Left forelimb (tissue), 1 donor: ENCODE data around the gene PHLDB2.
A peak's percentile ranks its signal among the peaks of the same experiment; 100 is the strongest.

Experiments used
- DNase-seq: peaks from one replicate; pipeline ENCODE4 v3.0.0-alpha.2; 2018; ENCODE audit warnings: low spot score

Gene PHLDB2

DNA sequence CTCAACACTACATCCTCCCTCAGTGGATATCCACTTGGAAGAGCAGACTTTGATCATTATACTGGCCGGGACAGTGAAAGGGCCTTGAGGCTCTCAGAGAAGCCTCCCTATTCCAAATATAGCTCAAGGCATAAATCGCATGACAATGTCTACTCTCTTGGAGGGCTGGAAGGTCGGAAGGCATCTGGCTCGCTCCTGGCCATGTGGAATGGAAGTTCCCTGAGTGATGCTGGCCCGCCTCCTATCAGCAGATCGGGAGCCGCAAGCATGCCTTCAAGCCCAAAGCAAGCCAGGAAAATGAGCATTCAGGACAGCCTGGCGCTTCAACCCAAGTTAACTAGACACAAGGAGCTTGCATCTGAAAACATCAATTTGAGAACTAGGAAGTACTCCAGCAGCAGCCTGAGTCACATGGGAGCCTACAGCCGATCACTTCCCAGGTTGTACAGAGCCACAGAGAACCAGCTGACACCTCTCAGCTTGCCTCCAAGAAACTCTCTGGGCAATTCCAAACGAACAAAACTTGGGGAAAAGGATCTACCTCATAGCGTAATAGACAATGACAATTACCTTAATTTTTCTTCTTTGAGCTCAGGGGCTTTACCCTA, 25.4 kb downstream of the PHLDB2 start:
- no peak for DNase-seq

DNA sequence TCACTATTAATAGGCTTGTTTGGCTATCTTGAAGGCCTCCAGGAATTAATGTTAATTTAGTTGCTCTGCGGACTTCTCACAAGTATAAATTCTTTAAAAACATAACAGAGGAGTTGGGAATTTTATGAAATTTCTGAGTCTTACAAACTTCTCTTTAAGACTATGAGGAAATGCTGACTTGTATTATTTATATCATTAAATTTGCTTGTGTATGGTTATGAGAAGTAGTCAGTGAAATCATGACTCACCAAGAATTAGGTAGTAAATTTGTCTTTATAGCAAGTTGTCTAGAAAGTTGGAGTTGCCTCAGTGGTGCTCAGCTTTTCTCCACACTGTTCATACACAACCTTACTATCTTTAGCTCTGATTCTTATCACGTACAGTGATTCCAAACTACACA, 26.5 kb downstream of the PHLDB2 start:
- no peak for DNase-seq

DNA sequence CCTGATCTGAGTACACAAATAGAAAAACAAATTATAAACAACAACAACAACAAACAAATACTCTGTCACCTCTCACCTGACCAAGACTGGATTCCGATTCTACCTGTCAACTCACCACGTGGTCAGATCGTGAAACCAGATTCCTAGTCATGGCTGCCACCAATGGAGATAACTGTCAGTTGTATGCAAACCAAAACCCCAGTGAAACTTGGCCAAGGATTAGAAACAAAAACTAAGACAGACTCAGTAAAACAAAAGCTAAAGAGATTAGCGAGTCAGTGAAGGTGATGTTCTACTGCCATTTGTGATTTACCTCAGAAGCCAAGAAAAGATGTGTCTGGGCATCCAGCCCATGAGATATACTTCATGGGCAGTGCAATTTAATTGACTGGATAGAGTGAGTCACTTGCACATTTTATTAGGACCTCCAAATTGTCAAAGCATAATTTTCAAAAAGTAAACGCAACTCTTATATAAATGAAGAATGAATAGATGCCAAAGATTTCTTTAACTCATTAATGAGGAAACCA, 31.1 kb downstream of the PHLDB2 start:
- no peak for DNase-seq

DNA sequence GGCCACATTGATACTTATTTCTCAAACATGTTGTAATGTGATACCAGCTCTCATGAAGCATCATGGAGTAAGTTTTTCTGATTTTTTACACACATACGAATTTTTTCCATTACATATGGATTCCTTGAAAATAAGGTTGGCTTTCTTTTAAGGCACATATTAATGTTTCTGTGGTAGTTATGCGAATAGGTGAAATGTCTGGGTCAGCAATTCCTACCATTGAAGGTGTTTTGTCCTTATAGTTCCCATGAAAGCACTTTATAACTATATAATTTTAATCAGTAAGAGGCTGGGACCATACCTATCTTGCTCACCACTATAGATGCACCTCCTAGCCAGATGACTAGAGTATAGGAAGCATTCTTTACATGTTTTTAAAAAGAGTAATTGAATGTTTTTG, 33.0 kb downstream of the PHLDB2 start:
- no peak for DNase-seq

DNA sequence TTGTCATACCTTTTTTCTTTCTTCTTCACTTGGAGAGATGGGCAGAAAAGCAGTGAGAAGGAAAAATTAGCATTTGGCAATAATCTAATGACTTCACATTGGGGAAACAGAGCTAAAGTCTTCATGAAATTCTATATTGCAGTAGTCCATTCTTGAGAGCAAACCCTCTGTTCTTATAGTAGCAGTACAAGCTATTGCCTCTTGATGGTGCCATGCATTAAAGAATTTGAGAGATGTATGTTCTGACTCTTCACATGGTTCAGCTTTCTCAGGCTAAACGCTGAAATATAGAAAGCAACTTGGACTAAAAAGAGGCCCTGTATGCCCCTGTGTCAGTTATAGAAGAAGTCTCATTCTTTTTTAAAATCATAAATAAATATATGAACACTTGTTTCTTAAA, 36.0 kb downstream of the PHLDB2 start:
- no peak for DNase-seq

DNA sequence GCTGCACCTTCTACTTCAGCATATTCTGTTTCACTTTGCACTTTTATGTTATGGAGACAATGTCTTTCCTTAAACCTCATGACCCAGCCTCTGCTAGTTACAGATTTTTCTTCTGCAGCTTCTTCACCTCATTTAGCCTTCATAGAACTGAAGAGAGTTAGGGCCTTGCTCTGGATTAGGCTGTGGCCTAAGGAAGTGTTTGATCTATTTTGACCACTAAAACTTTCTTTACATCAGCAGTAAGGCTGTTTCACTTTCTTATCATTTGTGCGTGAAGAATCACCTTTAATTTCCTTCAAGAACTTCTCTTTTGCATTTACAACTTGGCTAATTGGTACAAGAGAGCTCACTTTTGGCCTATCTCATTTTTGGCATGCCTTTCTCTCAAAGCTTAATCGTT, 40.9 kb downstream of the PHLDB2 start:
- no peak for DNase-seq

DNA sequence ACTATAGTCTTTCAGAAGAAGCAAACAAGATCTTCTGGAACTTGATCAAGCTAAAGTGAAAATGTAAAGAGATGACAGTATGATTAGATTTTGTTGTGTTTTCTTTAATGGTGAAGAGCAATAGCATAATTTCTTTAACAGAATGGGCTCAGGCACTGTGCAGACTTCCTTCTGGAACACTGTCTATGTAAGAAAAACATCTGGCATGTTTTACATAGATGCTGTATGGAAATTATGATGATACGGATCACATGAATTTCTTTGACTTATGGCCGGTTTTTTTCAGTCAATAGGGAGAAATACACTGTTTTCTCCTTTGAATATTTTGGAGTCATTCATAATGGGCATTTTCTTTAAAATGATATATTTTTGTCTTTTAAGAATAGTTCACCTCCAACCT, 42.6 kb downstream of the PHLDB2 start:
- DNase-seq: no peak

DNA sequence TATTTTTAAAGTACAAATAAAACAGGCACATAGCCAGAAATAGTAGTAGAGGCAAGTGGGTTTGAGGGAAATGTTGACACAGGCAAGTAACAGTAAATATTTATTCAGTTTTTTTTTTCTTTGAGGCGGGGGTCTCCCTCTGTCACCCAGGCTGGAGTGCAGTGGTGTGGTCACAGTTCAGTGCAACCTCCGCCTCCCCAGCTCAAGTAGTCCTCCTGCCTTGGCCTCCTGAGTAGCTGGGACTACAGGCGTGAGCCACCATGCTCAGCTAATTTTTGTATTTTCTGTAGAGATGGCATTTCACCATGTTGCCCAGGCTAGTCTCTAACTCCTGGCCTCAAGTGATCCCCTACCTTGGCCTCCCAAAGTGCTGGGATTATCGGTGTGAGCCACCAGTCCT, 43.5 kb downstream of the PHLDB2 start:
- no peak for DNase-seq

DNA sequence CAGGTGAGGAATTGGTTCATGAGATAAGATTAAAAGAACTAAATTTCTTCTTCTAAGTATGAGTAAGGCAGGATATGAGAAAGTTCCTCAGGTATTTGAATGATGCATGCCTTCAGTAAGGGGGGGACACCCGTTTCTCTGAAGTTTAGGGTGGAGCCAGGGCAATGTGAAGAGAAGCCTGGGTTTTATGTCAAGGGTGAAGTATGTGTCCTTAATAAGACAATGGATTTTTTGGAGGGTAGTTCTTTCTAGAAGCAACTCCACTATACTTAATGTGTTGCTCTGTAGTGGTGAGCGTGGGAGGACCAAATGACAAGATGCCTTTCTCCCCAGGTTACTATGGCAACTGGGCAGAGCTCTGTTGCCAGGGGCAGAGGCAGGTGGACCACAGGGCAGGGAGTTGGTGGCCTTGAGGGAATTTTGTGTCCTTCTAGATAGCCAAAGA, 44.0 kb downstream of the PHLDB2 start:
- no peak for DNase-seq

DNA sequence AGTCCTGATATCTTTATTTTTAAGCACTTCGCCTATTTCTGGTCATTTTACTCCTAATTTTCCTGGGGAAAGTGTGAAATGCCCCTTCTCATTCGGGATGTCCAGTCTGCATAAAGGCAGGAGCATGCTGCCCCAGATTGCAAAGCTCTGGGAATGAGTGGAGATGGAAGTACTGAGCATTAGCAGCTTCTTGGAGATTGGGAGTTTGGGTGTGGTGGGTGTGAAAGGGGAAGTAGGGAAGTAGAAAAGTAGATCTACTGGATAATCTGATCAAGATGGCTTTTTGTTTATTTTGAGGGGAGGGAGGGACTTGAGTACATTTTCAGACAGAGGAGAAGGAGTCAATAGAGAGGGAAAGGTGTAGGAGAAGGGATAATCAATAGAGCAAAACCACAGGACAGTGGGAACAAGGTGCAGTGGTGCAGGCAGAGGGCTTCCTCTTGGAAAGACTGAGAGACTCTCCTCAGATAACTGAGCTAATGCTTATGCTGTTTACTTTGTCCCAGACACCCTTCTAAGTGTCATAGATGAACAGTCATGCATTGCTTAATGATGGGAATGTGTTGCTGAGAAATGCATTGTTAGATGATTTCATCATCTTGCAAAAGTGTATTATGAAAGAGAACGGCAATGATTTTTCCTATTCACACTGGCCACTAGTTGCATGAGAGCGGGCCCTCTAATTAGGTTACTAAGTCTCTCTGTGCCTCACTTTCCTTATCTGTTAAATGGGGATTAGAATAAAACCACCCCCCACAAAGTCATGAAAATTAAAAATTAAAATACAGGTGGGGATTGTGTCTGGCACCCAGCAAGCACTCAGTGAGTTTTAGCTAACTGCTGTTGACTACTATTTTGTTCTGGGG, 45.5 kb downstream of the PHLDB2 start:
- DNase-seq: no peak

DNA sequence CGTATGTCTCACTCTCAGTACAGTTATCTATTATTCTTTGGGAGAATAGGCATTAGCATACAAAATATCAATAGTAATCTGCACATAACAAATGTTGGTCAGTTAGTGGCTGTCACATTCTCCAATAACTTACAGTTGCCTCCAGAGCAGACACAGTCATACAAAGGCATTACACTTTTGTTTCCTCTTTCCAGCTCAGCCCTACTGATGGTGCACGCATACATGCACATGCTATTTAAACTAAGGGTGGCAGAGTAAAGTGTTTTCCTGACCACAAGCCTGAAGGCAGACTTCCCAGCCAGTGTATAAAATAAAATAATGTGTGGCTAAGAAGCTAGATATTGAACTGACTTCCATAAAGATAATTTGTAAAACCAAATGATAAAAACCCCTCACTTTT, 47.6 kb downstream of the PHLDB2 start:
- no peak for DNase-seq

DNA sequence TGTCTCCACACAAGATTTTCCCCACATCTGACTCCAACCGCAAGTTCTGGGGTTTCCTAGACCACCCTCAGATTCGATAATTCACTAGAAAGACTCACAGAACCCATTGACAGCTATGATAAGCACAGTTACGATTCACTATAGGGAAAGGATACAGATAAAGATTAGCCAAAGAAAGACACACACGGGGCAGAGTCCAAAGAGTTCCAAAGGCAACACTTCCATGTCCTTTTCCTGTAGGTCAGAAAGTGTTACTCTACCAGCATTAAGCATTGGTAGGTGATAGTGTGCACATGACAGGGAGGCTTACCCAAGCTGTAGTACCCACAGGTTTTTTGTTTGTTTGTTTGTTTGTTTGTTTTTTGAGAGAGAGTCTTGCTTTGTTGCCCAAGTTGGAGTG, 48.1 kb downstream of the PHLDB2 start:
- no peak for DNase-seq

DNA sequence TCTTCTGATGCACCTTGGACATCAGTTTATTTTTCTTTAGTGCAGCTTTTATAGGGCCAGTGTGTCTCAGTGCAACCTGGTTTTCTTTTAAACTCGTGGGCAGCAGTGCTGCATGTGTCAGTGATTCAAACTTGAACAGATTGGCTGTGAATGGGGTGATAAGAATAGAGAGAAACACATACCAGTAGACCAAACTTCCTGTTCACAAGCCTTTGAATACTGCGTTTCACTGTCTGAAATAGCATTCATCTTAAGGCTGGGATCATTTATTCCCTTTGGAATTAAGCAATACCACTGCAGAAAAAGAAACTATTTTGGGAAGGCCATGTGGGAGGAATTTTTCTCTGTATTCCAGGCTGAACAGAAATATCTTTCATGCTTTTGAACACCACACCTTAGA, 51.7 kb downstream of the PHLDB2 start:
- DNase-seq: no peak

DNA sequence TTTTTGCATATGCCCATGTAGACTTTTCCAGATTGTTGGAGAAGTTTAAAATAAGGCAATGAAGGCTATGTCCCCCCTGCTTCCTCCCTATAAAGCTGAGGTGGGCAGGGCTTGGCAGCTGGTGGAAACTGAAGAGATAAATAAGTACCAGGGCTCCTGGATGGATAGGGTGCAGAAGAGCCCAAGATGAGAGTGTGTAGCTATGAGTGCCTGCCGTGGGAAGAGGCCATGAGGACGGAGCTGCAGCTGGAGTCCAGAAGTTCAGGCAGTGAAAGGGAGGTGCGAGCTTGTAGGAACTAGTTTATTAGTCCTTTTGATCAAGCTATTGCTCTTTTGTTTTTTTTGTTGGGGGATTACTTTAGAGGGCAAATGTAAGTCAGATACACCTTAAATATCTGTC, 52.4 kb downstream of the PHLDB2 start:
- no peak for DNase-seq

DNA sequence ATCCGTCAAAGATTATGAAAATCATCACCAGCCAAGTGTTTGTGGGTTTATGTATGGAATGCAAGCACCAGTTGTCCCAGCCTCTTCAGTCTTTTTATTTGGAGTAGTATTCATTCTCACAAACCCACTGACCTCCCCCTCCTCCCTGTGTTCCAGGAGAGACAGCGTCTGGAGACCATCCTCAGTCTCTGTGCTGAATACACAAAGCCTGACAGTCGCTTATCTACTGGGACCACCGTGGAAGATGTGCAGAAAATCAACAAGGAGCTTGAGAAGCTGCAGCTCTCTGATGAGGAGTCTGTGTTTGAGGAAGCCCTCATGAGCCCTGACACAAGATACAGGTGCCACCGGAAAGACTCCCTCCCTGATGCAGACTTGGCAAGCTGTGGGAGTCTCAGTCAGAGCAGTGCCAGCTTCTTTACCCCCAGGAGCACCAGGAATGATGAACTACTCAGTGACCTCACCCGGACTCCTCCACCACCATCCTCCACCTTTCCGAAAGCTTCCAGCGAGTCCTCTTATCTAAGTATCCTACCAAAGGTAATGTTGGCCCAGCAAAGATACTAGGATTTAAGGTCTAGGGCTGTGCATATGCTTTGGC, 54.2 kb downstream of the PHLDB2 start:
- DNase-seq: no peak

DNA sequence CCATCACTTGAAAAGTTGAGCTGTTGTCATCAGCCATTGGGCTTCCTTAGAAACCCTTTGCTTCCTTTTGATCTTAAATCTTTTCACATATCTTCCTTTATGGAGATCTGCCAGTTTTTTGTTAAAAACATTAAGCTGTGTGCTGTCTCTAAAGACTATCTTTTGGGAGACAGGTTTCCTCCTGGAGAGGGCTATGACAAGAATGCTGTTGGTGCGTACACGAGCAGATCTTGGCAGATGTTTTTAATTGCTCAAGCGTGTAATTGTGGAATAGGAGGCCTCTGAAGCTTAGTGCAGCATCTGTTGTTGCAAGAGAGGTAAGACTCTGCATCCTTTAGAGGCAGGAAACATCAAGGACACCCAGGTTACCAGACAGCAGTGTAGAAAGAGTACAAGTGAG, 56.8 kb downstream of the PHLDB2 start:
- DNase-seq: no peak

DNA sequence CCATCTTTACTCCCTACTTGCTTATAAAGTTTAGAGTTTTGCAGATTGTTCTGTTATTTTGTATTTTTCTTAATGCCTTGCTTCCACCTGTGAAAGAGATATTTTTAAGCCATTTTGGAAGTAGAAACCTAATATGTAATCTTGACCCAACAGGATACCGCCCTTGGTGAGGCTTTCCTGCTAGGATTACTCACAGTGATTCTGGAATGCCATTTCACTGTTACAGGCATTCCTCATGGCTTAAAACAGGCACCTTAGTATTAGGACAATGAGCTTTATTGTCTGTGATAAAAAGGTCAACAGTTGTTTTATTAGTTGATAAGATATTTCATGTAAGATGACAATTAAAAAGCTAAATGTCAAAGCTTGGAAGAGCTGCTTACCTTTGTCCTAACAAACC, 58.2 kb downstream of the PHLDB2 start:
- no peak for DNase-seq

DNA sequence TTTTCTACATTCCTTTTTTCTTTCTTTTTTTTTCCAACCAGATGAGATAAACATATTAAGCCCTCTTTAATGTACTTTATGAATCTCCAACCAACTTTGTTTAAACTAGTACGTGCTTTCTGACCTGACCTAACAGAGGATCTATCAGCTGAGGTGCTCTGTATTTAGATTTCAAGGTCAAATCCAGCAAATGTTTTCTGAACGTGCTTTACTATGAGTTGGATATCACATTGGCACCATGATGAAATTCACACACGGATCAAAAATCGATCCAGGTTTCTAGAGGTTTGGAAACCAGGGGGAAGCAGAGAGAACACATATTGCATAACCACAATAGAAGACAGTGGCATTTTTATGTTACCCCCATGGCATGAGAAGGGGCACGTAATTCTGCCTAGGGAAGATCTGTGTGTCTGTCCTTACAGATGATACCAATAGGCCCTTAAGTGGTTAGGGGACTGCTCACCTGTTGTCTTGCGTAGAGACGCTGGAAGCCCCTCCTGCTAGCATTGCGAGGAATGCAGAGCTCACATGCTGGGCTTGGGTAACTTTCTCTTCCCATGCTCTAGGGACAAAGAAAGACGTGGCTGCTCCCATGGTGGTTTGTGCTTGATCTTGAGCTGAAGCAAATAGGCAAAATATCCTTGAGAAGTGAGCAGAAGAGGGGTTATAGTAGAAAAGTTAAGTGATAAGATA, 60.5 kb downstream of the PHLDB2 start:
- no peak for DNase-seq

DNA sequence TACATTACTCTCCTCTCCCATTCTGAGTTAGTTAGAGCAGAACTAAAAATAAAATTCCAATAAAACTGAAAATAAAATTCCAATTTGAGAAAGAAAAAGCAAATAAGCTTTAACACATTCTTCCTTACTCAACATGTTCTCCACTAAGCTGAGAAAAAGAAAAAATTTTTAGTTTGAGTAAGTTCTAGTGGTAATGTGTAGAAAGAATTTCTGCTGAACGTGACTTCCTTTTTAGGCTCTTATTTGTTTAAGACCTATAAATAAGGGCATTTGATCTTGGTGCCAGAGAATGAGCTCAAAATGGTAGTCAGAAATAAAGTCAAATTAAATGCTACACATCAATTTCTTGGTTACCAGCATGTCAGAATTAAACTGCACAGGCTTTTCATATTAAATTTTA, 62.1 kb downstream of the PHLDB2 start:
- no peak for DNase-seq

DNA sequence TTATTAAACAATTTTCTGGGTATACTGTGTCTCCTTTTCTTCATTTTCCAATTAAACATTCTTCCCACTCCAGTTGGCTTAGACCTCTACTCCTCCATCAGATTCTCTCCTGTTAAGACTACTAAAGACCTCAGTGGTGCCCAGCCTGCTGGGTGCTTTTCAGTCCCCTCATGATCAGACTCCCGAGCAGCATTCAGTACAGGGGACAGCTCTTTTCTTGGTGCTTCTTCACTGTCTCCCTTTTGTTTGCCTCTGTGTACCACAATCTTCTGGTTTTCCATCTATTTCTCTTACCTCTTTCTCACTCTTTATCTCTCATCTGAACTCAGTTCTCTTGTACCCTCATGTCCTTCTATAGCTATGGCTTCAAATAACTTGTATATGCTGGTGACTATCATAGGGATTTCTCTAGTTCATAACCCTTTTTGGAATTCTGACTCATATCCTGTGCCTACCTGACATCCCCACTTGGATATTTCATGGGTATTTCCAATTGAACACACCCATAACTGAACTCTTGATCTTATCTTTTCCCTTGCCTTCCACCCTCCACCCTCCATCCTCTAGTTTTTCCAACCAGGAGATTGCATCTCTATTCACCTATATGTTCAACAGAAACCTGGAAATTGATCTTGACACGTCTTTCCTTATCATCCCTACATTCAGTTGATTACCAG, 64.2 kb downstream of the PHLDB2 start:
- no peak for DNase-seq

DNA sequence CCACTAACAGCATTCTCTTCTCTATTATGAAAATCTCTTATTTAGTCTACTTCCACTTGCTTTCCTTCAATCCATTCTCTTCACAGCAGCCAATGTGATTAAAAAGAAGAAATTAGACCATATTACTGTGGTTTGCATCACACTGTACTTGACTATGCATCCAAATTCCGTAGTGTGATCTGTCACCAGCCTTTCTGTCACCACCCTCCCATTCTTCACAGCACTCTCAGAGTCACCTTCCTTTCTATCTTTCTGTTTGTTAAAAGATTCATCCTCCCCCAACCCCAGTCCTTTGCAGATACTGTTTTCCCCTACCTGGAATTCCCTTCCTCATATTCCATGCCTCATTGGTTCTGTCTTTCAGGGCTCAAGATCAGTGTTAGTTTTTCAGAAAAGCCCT, 64.7 kb downstream of the PHLDB2 start:
- no peak for DNase-seq

DNA sequence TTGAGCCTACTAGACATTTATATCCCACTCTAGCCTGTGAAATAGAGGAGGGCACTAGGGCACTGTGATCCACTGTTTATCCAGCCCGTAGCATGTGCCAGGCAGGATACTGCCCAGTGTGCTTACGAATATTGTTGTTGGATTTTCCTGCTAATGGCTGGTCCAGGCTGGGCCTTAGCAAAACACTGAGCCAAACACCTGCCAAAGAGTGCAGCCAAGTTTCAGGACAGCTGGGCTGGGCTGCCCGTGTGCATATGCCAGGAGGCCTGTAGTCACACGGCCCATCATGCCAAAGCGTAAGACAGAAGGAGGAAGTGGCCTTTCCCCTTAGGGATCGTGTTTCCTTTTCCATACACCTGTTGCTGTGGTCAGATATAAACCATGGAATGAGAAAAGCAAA, 65.2 kb downstream of the PHLDB2 start:
- peak; percentile 73 for DNase-seq
